ENCODE data around the gene COPG2. TPM values are rescaled to one million over a fixed set of nuclear protein-coding genes. Genes with fewer than 3 reads are reported as not detected.
"Not testable (repeated sequence)": the region's sequence is repeated elsewhere in the genome, so short reads cannot be mapped to it uniquely, and the experiment has no call there.

The COPG2 gene, protein sequence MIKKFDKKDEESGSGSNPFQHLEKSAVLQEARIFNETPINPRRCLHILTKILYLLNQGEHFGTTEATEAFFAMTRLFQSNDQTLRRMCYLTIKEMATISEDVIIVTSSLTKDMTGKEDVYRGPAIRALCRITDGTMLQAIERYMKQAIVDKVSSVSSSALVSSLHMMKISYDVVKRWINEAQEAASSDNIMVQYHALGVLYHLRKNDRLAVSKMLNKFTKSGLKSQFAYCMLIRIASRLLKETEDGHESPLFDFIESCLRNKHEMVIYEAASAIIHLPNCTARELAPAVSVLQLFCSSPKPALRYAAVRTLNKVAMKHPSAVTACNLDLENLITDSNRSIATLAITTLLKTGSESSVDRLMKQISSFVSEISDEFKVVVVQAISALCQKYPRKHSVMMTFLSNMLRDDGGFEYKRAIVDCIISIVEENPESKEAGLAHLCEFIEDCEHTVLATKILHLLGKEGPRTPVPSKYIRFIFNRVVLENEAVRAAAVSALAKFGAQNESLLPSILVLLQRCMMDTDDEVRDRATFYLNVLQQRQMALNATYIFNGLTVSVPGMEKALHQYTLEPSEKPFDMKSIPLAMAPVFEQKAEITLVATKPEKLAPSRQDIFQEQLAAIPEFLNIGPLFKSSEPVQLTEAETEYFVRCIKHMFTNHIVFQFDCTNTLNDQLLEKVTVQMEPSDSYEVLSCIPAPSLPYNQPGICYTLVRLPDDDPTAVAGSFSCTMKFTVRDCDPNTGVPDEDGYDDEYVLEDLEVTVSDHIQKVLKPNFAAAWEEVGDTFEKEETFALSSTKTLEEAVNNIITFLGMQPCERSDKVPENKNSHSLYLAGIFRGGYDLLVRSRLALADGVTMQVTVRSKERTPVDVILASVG
- 10 to 100 TPM; 19.1 to 20.4 TPM for total RNA-seq
- long read RNA-seq, transcript COPG2-202 (24 exons, 3,134 nt), result major isoform, 5 of 12 reads
- long read RNA-seq, partial matches to known transcripts, result 4 of 12 reads
- long read RNA-seq, other reads (novel, unspliced or antisense), result 2 of 12 reads

DNA sequence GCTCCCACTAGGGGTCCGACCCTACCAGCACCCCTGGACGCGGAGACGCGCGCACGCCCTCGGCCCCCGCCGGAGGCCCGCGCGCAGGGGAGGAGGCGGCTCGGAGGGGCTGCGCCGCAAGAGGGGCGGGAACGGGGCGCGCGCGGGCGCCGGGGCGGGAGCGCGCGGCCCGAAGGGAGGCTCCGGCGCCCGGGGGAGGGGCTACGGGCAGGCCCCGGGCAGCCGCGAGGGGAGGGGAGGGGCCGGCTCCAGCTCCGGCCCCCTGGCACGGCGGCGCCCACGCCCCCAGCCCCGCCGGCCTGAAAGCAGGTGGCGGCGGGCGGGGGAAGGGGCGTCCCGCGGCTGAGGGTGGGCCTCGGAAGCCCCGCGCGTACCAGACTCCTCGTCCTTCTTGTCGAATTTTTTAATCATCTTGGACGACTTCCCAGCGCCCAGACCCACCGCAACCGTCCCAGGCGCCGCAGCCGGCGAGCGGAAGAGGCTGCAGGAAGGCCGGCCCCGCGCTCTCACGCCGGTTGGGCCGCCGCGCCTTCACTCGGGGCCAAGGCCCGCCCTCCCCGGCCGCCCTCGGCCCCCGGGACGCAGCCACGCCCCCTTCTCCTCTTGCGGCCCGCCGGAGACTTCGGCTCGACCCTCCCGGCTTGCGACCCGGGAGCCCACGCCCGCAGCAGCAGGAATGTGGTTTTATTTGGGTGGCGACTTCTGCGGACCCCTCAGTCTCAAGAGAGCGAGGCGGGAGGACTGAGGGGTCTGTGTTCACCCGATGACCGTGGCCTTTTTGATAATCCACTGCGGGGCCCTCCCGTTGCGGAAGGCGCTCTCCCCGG, at the start of gene COPG2:
COPG2 (minus strand) TSS at position 491 of the 827 bp plus-strand sequence; CDS start at position 411, 80 bp downstream.
- peak; percentile 72 to 90 for DNase-seq

DNA sequence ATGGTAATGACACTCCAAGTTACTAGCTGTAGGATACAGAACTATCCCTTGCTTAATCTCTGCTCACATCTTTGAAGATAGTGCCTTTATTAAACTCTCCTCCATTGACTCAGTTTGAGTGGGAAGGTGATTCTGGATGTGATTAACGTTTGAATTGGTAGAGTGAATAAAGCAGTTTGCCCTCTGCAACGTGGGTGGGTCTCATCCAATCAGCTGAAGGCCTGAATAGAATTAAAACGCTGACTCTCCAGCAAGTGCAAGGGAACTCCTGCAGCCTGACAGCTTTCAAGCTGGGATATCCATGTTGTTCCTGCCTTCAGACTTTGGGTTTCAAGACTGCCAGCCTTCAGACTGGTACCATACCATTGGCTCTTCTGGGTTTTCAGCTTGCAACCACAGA, 43.9 kb upstream of the COPG2 start:
- intact Hi-C loops (cut with DNase I, micrococcal nuclease), result no loop called here
- ATAC-seq, result no peak
- no peak for DNase-seq

More for the DNA sequence above, at the start of gene COPG2:
- ATAC-seq, result peak; percentile 99
- intact Hi-C loops (cut with DNase I, micrococcal nuclease), result no loop called here

DNA sequence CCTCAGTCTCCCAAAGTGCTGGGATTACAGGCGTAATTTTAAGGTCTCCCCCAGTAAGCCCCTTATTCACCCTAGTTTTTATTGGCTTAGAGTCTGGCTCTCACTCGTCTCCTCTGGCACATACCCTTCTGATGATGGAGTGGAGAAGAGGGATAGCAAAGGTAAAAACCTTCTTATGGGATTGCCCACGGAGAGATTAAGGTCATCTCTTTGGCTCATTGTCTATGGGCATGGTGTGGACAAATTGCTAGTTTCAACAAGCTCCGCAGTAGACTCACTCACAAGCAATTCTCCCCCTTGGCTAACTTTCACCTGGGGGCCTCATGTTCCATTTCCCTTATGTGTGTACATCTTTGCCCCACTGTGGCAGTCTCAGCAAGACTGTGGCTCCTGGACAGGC, 40.2 kb upstream of the COPG2 start:
- DNase-seq (no peak), ATAC-seq (no peak)
- intact Hi-C loops (cut with DNase I, micrococcal nuclease), result no loop called here

DNA sequence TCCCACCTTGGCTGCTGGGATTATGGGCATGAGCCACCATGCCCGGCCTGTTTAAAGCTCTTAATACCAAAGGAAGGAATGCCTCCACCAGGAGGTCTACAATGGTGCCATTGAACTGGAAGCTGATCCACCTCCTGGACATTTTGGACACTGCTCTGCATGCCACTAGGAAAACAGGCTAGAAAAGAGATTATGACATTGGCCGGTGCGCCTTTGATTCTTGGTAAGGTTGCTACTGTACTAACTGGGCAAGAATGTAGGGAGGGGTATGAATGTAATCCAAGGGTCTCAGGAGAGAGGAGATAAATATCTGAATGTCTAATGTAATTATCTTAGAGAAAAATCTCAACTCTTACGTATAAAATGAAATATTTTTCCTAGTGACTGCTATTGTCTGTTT, 39.5 kb upstream of the COPG2 start:
- intact Hi-C loops (cut with DNase I, micrococcal nuclease), result no loop called here
- ATAC-seq (no peak), DNase-seq (no peak)

DNA sequence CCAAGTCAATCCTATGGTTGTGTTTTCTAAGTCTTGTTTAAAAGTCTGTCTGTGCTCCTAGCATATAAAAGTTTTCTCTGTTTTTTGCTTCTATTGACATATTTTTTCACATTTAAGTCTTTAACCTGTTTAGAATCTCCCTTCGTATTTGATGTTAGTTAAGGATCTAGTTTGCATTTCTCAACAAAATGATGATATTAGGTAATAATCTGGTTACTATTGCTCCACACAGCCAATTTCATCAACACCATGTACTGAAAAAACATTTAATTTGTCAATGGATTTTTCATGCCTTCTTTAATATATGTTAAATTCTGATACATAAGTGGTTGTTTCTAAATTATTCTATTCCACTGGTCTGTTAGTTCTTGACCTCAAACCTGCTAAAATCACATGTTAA, 35.3 kb upstream of the COPG2 start:
- DNase-seq (no peak), ATAC-seq (no peak)
- intact Hi-C loops (cut with DNase I, micrococcal nuclease), result no loop called here

GRCh38 chr7:130701650-130702049, 33.1 kb upstream of the COPG2 start:
- ATAC-seq (no peak), DNase-seq (no peak)
- intact Hi-C loops (cut with DNase I, micrococcal nuclease), result no loop called here

DNA sequence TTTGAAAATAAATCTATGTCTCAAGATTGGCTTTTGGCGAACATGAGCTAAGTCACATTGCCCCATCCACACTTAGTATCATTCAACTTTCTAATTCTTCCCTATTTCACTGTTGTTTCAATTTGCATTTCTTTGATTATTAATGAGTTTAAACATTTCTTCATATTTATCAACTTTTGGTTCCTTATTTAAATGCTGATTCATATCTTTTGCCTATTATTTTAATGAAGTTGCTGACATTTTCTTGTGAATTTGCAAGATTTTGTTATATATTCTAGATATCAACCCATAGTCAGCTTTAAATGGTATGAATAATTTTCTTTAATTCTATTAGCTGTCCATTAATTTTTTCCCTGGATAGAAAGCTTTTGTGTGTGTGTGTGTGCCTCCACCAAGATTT, 32.2 kb upstream of the COPG2 start:
- intact Hi-C loops (cut with DNase I, micrococcal nuclease), result no loop called here
- ATAC-seq, result no peak
- no peak for DNase-seq

DNA sequence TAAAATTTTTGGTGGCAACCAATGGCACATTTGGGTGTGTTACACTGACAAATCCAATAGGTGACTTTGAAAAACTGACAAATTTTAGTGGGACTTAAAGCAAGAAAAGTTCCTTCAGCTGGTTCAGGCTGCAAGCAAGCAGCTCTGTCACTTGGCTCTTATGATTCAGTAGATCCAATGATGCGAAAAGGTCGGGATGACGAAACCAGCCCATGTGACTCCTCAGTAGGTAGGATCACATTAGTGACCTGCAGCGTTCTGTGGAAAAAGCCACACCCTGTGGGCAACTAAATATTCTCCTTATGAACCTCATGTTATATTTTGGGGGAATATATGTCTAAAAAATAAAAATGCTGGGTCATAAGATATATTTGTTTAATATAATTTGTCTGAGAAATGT, 31.1 kb upstream of the COPG2 start:
- DNase-seq (no peak), ATAC-seq (no peak)
- intact Hi-C loops (cut with DNase I, micrococcal nuclease), result no loop called here

GRCh38 chr7:130697820-130698219, 29.3 kb upstream of the COPG2 start:
- intact Hi-C loops (cut with DNase I, micrococcal nuclease), result no loop called here
- DNase-seq (no peak), ATAC-seq (no peak)

DNA sequence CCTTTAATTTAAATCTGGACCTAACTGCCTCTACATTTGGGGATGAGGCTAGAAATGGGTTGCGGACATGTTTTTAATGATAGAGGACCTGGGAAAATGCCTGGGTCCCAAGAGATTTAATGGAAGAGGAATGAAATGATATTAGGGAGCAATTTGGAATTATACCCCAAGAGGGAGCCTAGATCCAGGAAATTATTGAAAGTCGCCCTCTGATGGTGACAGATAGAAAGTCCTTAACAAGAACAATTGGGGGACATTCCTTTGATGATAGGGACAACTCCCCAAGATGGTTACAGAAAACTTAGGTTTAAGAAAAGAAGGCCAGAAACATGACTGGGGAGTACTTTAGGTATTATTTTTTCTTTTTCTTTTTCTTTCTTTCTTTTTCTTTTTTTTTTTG, 27.3 kb upstream of the COPG2 start:
- DNase-seq (no peak), ATAC-seq (no peak)
- intact Hi-C loops (cut with DNase I, micrococcal nuclease), result no loop called here

DNA sequence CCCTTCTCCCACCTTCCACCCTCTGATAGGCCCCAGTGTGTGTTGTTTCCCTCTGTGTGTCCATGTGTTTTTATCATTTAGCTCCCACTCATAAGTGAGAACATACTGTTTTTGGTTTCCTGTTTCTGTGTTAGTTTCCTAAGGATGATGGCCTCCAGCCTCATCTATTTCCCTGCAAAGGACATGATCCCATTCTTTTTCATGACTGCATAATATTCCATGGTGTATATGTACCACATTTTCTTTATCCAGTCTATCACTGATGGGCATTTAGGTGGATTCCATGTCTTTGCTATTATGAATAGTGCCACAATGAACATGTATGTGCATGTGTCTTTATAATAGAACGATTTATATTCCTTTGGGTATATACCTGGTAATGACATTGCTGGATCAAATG, 23.8 kb upstream of the COPG2 start:
- DNase-seq; ATAC-seq; intact Hi-C loops (cut with DNase I, micrococcal nuclease): not testable (repeated sequence)

DNA sequence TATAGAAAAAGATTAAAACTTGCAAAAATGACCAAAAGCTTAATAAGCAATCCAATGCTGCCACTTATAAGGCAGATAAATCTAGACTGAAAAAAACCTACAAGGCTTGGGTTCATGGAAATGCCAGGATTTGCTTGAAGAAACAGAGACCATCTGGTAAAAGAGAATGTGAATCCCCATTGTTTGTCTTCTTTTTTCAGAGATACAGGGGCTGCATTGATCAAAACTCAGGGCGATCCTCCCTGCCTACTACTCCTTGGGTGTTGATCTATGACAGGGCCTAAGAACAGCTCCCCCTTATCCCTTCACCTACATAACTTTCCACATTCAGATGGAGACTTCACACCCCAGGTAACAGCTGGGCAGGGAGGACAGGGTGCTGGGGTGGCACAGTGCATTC, 21.1 kb upstream of the COPG2 start:
- intact Hi-C loops (cut with DNase I, micrococcal nuclease), result no loop called here
- no peak for DNase-seq
- ATAC-seq, result no peak

DNA sequence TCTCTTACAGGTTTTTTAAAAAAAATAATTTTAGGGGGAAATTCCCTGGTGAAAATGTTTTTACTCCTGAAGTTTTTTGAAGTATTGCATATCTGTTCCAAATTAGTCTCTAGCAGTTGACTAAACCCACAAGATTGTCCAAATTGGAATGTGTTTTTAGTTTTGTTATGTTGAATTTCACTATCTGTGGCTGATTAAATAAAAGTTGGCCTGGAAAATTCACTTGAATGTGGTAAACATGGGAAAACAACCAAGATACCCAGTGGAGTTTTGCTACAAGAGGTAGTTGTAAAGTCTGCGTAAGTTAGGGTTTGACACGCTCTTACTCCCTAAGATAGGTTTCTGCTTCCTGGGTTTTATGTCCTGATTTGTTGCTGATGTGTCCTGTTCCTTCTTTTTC, 14.5 kb upstream of the COPG2 start:
- DNase-seq, result no peak
- intact Hi-C loops (cut with DNase I, micrococcal nuclease), result no loop called here
- no peak for ATAC-seq

DNA sequence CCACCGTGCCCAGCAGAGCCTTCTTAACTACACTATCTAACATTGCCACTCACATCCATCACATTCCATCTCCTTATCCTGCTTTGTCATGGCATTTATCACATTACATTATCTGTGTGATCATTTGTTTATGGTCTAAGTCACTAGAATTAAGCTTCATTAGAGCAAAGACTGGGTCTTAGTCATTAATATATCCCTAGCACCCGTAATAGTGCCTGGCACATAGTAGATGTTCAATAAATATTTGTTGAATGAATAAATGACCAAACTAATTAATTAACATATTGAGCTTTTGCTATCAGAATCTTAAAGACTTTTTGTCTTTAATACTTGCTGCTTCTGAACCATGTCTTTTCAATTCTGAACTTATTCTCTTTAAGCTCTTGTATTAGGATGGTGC, 5.9 kb upstream of the COPG2 start:
- intact Hi-C loops (cut with DNase I, micrococcal nuclease), result no loop called here

DNA sequence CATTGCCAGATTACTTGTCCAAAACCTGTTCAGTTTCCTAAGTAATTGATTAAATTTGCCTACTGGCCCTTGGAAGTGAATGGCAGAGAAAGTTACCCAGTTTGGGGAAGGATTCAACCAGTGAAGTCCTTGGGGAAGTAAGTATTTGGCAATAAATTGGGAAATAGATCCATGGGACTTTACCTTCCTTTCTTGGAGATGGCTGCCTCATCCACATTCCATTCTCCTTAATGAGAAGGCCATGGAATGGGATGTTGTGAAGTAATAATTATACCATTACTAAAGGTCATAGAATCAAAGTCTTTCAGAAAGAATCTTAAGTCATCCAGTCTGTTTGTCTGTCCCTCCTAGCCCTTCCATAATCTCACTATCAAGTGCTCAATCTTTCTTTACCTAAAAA, 4.5 kb upstream of the COPG2 start:
- ATAC-seq (no peak), DNase-seq (no peak)
- intact Hi-C loops (cut with DNase I, micrococcal nuclease), result no loop called here

More for the DNA sequence above, 5.9 kb upstream of the COPG2 start:
- no peak for ATAC-seq
- no peak for DNase-seq

DNA sequence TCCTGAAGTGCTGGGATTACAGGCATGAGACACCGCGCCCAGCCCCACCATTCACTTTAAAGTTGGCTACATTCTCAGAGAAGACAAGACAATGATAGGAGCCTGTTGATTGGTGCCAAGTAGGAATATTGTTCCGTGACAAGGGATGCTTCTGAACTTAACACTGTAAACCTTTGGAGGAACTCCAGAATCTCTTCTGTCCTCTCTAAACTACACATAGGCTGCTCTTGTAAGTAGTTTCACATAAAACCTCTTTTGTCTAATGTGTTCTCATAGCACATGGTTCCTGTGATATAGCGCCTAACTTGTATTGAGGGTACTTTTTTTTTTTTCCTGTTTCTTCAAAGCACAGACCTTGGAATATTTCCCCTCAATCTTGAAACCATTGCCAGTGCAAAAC, 3.6 kb upstream of the COPG2 start:
- intact Hi-C loops (cut with DNase I, micrococcal nuclease), result no loop called here
- ATAC-seq (no peak), DNase-seq (no peak)

DNA sequence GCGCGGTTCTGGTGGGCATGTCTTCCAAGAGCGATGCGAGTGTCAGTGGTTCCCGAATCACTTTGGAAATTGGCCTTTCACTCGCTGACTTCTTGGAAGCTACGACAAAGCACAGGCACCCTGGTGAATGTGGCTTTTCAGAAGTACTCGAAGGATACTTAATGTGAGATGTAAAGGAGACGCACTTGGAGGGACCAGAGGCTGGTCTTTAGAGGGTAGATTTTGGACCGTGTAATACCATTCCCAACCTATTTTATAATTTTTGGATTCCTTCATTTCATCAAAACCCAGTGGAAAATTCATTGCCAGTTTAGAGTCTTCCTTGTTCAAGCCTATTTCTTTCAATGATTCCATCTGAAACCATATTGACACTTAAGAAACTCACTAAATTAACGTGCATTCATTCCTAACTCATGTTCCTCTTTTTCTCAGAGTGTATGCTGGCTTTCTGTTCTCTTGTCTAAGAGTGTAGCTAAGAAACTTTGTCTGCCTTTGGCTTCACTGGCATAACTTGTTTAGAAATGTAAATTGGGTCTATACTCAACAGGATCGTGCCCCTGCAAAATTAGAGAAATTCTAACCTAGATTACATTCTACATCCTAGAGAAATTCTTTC, 645 bp upstream of the COPG2 start:
- intact Hi-C loops (cut with DNase I, micrococcal nuclease), result no loop called here
- DNase-seq, result no peak
- no peak for ATAC-seq

- intact Hi-C loops (cut with DNase I, micrococcal nuclease), result no loop called here
- DNase-seq (peak in 1 of 2 donors; percentile 21), ATAC-seq (no peak)
These were observed 823 bp downstream of the COPG2 start for GRCh38 chr7:130667593-130668257.

All from left colon (tissue), 2 donors.